ENCODE measurements around the gene PGAM4.
"Not testable (repeated sequence)": the region's sequence is repeated elsewhere in the genome, so short reads cannot be mapped to it uniquely, and the experiment has no call there.

DNA sequence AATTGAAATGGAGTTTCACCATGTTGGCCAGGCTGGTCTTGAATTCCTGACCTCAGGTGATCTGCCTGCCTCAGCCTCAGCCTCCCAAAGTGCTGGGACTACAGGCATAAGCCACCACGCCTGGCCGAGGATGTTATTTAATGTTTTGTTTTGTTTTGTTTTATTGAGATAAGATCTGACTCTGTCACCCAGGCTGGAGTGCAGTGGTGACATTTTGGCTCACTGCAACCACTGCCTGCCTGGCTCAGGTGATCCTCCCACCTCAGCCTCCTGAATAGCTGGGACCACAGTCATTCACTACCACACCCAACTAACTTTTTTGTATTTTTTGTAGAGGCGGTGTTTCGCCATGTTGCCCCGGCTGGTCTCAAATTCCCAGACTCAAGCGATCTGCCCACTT, 24.4 kb downstream of the PGAM4 start:
- TF ChIP-seq POLR2A (IDR thresholded peaks at IDR 0.05), result not testable (repeated sequence)
- TF ChIP-seq, protein P1, sequence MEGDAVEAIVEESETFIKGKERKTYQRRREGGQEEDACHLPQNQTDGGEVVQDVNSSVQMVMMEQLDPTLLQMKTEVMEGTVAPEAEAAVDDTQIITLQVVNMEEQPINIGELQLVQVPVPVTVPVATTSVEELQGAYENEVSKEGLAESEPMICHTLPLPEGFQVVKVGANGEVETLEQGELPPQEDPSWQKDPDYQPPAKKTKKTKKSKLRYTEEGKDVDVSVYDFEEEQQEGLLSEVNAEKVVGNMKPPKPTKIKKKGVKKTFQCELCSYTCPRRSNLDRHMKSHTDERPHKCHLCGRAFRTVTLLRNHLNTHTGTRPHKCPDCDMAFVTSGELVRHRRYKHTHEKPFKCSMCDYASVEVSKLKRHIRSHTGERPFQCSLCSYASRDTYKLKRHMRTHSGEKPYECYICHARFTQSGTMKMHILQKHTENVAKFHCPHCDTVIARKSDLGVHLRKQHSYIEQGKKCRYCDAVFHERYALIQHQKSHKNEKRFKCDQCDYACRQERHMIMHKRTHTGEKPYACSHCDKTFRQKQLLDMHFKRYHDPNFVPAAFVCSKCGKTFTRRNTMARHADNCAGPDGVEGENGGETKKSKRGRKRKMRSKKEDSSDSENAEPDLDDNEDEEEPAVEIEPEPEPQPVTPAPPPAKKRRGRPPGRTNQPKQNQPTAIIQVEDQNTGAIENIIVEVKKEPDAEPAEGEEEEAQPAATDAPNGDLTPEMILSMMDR (IDR thresholded peaks at IDR 0.05), result not testable (repeated sequence)

Data from upper lobe of left lung (tissue), 4 donors.